ENCODE measurements around the gene CCDC78.
A peak's percentile ranks its signal among the peaks of the same experiment; 100 is the strongest.
"Not testable (repeated sequence)": the region's sequence is repeated elsewhere in the genome, so short reads cannot be mapped to it uniquely, and the experiment has no call there.

Gene CCDC78

DNA sequence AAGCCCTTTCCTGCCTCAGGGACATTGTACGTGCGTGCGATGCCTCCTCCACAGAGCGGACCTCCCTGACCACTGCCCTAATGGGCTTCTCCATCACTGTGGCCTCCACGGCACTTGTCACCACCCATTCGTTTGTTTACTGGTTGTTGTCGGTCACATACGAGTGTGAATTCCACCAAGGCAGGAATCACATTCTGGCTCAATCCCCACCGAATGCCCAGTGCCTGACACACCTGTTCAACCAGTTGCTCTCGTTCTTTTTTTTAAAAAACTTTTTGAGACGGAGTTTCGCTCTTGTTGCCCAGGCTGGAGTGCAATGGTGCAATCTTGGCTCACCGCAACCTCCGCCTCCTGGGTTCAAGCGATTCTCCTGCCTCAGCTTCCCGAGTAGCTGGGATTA lies 35.0 kb downstream of the CCDC78 start:
- DNase-seq: not testable (repeated sequence)

DNA sequence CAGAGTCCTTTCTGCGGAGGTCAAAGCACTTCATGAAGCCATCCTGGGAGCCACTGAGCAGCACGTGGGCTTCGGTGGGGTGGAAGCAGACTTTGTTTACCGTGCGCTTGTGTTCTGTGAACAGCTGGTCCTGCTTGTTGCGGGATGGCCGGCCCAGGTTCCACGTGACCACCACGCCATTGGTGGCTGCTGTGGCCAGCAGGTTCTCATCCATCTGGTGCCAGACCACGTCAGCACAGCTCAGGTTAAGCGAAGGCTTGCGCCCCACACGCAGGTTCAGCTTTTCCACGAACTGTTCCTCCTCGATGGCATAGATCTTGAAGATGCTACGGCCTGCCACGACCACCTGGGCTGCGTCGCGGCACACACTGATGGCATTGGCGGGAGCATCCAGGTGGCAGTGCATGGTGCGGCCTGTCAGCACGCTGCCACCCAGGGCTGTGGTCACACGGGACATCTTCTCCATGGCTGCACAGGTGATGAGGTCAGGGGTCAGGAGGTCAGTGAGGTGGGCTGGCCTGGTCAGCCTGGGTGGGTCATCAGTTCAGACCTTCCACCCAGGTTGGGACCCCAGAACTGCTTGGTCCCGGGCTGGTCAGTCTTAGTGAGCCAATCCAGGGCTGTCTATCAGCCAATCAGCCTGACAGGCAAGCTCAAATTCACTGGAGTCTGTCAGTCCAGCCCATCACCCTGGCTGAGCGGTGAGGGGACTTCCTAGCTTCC lies 36.9 kb downstream of the CCDC78 start:
- no peak for DNase-seq

DNA sequence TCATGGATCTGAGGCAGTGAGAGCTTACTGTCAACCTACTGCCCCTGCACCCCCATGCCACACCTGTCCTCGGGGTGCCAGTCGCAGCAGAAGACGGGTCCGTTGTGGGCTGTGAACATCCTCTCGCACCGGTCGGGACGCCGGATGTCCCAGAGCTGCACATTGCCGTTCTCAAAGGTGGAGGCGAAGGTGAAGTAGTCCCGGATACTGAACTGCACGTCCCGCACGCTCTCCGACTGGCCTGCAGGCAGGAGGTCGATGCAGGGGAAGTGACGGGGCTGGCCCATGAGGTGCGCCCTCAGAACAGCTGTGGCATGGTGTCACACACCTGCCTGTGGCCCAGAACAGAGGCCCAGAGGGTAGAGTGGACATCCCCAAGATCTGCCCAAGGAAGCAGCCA lies 38.7 kb downstream of the CCDC78 start:
- no peak for DNase-seq

GRCh38 chr16:686459-687260 lies 39.6 kb downstream of the CCDC78 start:
- DNase-seq: no peak

DNA sequence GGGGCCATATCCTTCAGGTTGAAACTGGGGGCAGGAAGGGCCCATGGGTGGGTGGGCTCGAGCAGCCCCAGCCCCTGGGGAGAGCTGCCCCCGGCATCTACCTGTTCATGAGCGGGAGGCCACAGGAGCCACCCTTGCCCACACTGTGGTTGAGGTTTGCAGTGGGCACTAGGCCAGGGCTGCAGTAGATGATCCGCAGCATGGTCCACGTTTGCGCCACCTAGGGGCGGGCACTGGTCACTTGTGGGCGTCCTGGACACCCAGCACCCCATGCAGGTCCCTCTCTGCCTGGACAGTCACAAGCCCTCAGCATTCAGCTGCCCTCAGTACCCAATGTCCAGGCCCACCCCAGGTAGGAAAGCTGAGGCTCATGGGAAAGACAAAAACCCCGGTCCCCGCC lies 40.3 kb downstream of the CCDC78 start:
- DNase-seq: peak; percentile 72

DNA sequence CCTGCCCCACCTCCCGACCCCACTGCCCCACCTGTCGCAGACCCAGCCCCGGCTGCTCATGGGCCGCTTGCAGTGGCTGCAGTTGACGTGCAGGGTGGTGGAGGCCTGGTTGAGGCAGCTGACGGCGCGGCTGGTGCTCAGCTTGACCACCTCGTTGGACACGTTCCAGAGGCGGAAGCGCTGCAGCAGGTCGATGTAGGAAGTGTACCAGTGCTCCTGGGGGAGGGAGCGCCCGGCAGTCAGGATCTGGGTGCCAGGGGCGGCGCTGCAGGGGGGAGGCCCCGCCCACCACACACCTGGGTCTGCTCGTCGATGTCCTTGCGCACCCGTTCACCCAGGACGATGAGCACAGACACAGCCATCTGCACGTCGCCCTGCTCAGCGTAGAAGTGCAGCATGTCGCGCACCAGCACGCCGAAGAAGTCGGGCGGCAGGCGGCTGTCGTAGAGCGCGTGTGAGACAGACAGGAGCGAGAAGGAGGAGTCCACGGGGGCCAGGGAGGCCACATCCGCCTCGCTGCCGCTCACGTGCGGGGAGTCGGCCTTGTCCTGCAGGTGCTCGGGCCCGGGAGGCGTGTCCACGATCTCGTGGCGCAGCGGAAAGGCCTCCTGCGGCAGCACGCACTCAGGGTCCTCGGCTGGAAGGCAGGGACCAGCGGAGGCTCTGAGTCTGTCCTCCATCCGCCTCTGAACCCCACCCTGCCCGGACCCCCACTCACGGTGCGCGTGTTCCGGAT lies 41.1 kb downstream of the CCDC78 start:
- DNase-seq: peak; percentile 96

DNA sequence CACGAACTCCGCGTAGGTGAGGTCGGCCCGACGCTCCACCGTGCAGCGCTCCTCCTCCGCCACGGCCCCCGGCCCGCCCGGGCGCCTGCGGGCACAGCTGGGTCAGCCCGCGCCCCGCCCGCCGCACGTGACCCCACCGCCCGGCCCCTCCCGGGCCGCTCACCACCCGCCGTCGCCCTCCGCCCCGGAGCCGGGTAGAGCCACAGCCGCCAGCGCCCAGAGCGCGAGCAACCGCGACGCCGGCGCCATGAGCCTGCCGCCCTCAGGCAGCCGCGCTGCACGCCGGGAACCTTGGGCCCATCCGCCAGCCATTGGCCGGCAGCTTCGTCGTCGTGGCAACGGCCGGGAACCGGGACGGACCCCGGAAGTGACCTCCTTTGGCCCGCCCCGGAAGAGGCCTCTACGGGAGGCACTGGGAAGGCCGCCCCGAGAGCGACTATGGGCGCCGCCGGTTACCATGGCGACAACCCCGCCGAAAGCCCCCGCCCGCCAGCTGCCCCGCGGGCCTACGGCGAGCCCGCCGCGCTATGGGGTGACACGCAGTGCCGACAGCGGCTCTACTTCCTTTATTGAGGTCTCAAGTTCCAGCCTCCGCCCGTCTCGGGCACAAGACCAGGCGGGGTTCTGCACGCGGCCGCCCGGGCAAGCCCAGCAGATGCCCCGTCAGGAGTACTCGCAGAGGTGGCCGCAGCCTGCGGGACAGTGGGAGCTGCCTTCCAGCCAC lies 42.0 kb downstream of the CCDC78 start, which contains the start of gene JMJD8:
Gene JMJD8 (minus strand): TSS at position 264 of the 724 bp plus-strand sequence. CDS start 15 bp downstream, at position 249.
- peak; percentile 98 for DNase-seq

- no peak for DNase-seq
These were observed 42.7 kb downstream of the CCDC78 start for GRCh38 chr16:683396-684070.

GRCh38 chr16:682493-683395 lies 43.5 kb downstream of the CCDC78 start:
- no peak for DNase-seq

DNA sequence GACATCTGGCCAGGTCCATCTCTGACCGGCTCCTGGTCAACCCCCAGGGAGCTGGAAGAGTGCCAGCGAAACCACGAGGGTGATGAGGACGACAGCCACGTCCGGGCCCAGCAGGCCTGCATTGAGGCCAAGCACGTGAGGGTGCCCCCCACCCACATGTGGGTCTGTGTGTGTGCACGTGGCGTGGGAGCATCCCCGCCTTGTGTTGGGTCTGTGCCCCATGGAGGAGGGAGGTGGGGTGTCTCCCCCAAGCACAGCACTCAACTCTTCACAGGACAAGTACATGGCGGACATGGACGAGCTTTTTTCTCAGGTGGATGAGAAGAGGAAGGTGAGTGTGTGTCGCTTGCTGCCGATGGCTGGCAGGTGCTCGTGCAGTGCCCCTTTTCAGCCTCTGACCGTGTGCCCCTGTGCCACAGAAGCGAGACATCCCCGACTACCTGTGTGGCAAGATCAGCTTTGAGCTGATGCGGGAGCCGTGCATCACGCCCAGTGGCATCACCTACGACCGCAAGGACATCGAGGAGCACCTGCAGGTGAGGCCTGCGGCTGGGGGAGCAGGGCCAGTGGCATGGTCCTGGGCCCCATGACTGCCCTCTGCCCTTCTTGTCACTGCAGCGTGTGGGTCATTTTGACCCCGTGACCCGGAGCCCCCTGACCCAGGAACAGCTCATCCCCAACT lies 44.4 kb downstream of the CCDC78 start:
- no peak for DNase-seq

DNA sequence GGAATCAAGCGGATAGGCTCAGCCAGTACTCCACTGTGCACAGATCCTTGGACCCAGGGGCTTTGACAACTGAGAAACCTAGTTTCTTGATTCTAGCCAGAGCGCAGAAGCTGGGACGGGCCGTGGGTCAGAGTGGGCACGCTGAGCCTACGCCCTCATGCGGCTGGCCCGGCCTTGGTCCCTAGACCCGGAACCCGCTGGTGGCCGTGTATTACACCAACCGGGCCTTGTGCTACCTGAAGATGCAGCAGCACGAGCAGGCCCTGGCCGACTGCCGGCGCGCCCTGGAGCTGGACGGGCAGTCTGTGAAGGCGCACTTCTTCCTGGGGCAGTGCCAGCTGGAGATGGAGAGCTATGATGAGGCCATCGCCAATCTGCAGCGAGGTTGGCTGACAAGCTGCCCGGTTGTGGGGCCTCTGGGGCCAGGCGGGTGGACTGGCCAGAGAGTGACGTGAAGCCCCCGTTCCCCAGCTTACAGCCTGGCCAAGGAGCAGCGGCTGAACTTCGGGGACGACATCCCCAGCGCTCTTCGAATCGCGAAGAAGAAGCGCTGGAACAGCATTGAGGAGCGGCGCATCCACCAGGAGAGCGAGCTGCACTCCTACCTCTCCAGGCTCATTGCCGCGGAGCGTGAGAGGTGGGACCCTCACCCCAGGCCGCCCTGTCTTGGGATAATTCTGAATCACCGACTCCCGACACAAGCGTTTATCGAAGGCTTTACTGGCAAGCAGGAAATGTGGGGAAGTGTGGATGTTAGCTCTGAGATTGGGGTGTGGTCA lies 45.1 kb downstream of the CCDC78 start:
- no peak for DNase-seq

GRCh38 chr16:680625-680945 lies 45.7 kb downstream of the CCDC78 start:
- DNase-seq: no peak

GRCh38 chr16:679814-680624 lies 46.2 kb downstream of the CCDC78 start, which contains the start of gene STUB1:
Gene STUB1, plus strand, starts transcription at chr16:680410. Its CDS starts 116 bp downstream, at chr16:680526.
- DNase-seq: peak; percentile 68

- DNase-seq: no peak
These were observed 47.1 kb downstream of the CCDC78 start for GRCh38 chr16:678858-679813.

- DNase-seq: no peak
These were observed 47.9 kb downstream of the CCDC78 start for GRCh38 chr16:678209-678857.

DNA sequence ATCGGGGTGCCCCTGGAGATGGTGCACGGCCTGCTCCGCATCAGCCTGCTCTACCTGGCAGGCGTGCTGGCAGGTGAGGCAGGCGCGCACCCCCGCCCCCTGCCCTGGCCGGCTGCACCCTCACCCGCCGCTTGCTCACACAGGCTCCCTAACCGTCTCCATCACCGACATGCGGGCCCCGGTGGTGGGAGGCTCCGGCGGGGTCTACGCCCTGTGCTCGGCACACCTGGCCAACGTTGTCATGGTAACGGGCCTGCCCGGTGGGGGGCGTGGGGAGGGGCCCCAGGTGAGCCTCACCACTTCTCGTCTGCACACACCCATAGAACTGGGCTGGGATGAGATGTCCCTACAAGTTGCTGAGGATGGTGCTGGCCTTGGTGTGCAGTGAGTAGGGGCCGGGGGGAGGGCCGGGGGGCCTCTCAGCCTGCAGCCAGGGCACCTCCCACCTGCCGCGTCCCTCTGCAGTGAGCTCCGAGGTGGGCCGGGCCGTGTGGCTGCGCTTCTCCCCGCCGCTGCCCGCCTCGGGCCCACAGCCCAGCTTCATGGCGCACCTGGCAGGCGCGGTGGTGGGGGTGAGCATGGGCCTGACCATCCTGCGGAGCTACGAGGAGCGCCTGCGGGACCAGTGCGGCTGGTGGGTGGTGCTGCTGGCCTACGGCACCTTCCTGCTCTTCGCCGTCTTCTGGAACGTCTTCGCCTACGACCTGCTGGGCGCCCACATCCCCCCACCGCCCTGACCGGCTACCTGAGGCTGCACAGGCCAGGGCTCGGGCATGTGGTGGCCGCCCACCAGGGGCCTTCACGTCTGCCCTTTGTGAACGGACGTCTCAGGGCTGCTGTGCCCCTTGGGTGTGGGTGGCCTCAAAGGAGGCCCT lies 48.7 kb downstream of the CCDC78 start:
- DNase-seq: peak; percentile 64

All from COR-L47 (cell line).